Brain pericyte (primary cell): ENCODE data around the gene AGPAT3.

Experiments used
- DNase-seq: peaks from one replicate; pipeline ENCODE4 v3.0.0-alpha.2; 2012; ENCODE audit warnings: low read depth, low spot score

AGPAT3 gene

DNA sequence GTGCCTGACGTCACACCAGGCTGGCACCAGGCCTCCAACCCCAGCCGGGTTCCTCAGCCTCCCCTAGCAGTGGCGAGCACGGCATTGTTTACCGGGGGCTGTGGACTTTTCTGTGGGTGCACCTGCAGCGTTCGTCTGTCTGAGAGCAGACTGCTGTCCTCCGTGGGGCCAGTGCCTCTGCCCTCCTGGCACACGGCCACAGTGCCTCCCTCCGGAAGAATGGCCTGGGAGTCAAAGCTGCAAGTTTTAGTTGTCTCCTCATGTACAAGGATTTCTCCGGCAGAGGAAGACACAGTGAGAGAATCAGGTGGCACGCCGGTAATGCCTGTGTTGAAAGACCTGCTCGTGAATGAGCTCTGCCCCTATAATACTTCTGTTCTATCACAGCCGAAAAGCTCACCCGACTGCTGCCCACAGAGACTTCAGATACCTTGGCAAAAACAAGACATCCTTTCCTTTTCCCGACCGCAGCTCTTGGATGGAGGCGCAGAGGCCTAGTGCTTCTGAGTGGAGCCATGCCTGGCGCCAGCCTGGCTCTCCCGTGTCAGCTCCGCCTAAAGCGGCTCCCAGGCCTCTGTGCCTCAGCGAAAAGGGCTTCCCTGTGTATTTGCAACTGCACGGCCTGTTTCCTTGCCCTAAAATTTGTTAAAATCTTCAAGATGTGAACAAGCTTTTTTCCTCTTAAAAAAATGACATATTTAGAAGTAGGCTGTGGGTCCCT is 71.4 kb downstream of the AGPAT3 start:
- no peak for DNase-seq

DNA sequence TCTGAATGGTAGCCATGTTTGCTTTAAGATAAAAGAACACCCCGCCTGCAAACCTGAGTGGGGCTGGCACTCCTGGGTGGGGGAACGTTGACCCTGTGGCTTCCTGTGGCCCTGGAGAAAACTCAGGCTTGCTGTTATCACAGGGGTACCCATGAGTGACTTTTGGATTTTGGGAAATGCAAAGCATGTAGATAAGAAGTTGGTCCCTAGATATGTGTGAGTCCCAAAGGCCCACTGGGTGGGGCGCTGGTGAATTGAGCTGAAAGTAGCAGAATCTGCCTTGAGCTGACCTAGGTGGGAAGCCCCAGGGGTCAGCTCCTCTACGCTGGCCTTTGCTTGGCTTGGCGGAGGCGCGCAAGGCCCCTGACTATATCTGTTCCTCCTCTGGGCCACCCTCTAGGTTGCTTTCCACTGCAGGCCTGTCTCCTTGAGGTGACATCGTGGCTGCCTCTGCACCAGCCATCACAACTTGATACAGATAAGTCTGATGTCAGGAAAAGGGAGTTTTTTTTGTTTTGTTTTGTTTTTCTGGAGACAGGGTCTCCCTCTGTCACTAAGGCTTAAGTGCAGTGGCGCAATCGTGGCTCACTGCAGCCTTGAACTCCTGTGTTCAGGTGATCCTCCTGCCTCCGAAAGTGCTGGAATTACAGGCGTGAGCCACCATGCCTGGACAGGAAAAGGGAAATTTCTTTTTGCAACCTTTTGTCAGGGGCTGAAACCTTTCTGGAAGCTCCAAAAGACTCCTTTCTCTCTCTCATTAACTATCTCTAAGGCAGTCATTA is 72.2 kb downstream of the AGPAT3 start:
- no peak for DNase-seq

DNA sequence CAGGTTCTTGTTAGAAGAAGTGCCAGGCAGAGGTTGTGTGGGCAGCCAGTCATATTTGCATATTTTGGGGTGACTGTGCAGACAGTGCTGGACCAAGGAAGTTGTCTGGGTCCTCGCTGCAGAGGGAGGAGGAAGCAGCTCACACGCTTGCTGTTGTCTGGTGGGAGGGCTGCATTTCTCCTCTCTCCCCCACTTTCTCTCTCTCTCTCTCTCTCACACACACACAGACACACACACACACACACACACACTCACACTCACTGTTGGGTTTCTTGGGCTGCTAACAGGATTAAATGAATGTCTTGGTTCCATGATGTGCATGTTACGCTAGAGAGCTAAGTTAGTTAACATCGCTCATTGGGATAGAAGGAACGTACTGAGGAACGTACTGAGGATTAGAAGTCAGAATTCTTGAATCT is 72.9 kb downstream of the AGPAT3 start:
- no peak for DNase-seq

DNA sequence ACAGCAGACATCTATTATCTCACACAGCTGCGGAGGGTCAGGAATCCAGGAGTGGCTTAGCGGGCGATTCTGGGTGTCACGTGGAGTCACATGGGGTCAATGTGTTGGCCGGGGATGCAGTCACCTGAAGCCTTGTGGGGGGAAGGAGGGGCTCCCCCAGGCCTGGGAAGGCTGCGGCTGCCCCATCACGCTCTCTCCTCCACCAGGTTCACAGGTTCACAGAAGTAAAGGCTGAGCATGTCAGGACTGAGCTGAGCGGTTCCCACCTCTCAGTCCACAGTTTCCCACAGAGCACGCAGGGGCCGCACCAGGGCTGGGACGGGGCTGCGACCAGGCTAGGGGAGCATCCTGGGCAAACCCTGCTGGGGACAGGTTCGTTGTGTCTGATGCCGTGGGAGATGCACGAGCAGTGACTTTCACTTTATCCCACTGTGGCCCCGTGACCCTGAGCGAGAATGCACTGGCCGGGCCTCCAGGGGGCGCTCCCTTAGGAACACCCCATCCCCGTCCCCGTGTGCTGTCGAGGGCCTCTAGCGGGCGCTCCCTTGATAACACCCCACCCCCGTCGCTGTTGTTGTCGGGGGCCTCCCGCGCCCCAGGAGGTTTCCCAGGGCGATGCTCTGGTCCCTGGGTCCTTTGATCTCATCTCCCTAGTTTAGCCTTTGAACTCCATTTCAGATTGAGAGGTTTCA is 73.9 kb downstream of the AGPAT3 start:
- no peak for DNase-seq

DNA sequence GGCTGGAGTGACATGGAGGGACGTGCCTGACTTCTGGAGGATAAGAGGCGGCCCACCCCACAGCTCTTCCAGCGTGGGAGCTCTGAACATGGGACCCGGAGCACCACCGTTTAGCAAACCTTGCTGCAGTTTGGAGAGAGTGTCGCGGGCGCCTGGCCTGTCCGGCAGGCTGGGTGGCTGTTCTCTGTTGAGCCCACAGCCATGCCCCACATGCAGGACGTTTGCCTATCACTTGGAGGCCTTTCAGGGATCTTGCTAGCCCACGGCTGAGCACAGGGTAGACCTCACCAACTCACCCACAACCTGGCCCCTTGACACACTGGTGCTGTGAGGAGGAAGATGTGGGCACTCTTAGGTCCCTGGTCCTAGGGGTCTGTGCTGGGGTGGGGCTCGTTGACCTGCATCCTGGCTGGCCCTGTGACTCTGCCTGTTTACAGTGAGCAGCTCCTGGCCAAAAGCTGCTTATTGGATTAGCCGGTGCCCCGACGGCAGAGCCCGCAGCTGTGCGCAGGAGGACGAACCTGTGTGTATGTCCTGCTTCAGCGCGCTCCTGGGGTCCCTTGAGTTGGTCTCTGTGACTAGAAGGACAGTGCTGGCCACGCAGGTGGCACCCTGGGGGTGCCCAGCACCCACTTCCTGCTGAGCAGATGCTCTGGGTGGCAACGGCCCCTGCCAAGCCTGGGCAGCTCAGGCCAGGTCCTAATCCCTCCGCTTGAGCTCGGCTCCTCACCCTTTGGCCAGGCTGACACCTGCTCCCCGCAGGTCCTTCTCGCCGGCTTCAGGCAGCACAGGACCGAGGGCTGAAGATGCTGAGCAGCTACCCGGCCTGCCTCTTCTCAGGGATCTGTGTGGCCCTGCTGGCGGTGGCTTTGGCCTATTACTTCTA is 74.7 kb downstream of the AGPAT3 start:
- DNase-seq = no peak

DNA sequence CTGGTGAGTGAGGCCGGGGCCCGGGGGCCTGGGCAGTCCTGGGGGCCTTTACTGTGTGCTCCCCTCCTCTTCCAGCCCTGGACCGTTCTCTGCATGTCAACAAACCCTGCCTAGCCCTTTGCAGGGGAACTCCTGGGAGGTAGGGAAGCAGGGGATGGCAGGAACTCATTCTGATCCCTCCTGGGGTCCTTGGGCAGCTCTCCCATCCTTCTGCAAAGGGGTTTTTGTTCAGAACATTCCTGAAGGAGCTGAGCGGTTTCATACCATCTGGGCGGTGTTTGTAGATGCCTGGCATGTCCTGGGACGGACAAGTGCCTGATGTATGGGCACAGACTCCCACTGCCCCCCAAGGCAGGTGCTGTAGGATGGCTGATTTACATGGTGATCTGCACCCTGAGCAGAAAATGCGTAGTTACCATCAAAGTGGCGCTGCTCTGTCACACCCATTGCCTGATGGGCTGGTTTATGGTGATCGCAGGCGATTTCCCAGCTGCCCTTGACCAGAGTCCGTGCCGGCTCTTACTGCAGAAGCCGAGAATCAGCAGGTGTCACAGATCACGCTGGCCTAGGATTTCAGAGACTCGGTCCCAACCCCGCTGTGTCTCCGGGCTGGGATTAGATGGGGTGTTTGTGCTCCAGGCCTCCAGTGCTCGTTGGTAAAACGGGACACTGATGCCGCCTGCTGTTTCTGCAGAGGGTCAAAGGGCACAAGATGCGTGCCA is 75.5 kb downstream of the AGPAT3 start:
- no peak for DNase-seq

DNA sequence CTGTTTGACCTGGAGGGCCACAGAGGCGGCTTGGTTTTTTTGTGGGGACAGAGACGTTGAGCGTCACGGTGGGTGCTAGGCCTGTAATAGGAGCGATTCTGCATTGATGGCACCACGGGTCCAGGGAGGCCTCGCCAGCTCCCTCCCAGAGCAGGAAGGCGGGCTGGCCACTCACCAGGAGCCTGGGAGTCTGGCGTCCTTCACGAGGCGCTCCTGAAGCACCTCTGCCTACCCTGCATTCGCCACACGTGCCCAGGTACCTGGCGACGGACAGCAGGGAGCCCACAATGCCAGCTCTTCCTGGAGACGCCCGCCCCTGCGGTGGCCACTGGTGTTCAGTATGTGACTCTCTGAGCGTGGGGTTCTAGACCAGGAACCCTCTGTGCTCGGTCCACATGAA is 77.2 kb downstream of the AGPAT3 start:
- DNase-seq = no peak

DNA sequence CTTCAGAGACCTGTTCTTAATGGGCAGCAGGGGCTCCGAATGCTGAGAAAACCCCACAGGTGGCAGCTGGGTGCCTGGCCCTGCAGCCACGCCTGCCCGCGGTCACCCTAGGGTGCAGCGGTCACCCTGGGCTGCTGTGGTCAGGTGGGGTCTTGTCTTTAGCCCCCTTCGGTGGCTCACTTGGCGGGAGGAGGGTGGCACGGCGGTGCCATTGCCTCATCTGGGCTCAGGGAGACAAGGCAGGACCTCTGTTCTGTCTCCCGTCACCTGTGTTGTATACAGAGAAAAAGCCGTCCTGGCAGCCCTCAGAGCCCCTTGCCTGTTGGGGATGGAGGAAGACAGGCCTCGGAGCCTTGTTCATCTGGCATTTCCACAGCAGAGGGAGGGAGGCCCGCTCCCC is 77.6 kb downstream of the AGPAT3 start:
- DNase-seq = no peak

DNA sequence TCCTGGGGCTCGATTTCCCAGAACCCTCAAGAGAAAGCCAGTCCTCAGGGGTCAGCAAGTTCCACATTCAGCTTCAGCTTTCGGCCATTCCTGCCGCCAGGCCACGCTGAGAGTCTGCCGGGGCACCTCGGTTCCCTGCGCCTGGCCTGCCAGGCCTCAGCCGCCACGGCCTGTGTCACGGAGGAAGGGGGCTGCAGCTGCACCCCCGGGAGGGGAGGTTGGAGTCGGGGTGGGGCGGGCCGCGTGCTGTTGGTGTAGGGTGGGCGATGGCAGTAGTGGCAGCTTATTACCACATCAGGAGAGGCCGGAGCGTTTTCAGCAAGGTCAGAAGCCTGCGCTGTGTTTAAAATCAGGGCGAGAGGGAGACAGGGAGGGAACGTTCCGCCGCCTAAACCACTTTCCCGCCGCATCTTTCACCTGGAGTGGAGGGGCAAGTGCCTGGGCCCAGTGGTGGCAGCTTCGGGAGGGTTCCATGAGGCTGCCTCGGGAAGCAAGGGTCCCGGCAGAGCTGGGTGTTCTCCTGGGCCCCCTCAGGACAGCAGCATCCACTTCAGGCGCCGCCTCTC is 78.6 kb downstream of the AGPAT3 start:
- DNase-seq = no peak

DNA sequence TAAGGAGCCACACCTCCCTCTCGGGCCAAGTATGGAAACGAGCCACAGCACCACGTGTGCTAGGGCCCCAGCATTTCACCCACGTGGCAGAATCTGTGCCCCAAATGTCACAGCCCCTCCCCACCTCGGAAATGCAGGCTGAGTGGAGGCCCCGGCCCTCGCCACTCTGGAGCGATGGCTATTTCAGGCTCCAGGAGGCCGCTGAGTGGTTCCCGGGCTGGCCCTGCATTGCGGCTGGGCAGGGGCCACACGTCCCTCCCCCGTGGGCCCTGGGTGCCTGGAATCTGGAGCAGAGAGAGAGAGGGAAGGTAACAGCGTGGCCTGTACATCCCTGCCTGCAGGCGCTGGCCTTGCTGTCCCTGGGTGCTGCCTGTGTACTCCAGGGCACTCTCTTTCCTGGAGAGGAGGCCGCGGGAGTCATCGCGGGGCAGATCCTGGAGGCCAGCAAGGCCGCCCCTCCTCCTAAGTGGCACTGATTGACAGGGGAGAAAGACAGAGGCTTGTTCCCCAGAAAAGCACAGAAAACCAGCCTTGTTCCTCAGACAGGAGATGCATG is 79.1 kb downstream of the AGPAT3 start:
- DNase-seq = no peak

DNA sequence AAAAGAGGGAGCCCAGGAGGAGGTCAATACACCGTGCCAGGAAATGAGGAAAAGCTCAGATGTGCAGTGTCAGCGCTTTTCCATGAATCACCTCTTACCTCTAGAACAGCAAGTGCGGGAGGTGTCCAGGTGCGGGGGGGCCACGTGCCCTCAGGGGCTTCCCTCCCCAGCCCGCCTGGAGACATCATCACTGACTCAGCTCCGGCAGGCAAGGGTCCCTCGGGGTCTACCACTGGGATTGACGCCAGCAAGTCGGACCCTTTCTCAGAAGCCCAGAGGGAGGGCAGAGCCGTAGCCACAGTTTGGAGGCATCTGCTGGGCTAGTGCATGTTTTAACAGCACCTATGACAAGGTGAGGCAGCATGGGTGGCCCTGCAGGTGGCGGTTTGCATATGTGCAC is 79.7 kb downstream of the AGPAT3 start:
- no peak for DNase-seq

DNA sequence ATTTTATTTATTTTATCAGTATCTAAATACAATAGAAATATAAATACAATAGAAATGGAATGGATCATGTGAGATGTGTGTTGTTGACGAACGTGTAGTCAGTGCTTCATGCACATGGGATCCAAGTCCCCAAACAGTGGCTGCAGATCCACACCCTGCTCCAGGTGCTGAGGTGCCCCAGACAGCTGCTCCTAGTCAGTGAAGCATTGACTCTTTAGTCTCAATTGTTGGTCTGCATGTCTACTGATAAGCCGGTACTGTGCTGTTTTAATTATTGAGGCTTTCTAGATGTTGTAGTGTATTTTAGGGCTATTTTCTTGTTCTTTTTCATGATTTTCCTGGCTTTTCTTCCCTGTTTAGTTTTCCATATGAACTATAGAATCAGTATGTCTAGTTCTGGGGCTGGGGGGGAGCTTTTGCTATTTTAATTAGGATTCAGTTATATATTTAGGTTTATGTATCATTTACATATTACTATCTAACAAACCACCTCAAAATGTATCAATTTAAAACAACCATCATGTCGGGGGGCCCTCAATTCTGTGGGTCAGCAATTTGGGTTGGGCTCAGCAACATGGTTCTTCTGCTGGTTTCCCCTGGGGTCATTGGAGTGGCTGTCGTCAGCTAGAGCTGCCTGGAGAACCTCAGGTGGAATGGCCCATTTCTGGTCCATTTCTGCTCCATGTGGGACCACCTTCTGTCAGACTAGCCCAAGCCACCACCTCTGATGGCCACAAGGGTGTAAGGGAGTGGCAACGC is 83.9 kb downstream of the AGPAT3 start:
- no peak for DNase-seq

DNA sequence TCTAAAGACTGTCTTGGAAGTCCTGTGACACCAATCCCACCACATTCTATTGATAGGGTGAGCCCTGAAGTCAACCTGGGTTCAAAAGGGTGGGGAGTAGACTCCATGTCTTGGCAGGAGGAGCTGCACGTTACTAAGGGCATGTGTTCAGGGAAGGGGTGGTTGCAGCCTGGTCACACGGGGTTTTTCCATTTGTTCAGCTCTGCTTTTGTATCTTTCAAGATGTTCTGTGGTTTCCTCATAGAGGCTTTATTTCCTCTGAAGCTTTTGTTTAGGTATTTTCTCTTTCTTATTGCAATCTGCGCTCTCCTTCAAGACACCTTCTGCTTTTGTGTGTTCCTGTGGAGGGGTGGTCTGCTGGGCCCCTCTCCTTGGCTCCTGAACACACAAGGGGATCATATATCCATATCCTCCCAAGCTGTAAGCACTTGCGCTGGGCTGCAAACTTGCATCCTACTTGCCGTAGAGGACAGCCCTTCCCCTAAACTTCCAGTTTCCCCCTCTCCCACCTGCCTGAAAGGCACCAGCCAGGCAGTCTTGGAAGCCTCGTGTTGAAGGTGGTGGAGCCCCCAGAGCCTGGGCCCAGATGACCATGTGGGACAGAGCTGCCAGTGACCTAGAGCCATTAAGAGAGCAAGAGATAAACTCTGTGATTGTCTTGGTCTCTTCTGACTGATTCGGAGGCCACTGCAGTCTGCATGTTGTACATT is 84.6 kb downstream of the AGPAT3 start:
- DNase-seq = no peak

DNA sequence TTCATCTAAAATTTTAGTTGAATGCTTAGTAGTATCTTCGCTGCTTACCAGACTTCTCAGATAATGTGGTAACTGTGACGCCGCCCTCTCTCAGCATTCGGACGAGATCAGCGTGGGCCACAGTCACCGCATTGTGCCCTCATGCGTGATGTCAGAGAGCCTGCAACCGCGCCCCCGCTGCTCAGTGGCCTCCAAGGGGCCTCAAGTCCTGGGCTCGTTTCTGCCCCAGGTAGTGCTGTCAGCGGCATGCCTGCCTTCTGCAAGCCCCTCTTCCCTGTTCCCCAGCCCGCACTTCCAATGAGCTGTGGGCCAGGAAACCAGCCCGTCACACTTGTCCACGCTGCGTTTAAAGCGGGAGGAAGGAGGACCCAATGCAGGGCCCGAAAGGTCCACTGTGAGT is 85.5 kb downstream of the AGPAT3 start:
- no peak for DNase-seq

DNA sequence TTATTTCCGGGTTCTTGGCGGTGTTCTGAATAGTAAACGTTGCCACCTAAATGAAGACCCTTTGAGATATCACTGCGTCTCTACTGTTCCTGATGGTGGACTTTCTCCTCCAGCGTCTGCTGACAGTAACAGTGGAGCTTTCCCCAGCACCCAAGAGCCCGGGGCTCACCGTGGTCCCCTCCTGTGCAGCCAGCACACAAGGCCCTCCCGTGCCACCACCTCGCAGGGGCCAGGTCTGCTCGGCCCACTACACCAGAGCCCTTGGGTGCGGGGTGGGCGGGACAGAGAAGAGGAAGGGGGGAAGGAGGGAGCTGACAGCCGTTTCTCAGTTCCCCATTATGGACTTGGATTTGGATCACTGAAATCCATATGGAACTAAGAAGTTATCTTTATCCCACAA is 85.9 kb downstream of the AGPAT3 start:
- no peak for DNase-seq

DNA sequence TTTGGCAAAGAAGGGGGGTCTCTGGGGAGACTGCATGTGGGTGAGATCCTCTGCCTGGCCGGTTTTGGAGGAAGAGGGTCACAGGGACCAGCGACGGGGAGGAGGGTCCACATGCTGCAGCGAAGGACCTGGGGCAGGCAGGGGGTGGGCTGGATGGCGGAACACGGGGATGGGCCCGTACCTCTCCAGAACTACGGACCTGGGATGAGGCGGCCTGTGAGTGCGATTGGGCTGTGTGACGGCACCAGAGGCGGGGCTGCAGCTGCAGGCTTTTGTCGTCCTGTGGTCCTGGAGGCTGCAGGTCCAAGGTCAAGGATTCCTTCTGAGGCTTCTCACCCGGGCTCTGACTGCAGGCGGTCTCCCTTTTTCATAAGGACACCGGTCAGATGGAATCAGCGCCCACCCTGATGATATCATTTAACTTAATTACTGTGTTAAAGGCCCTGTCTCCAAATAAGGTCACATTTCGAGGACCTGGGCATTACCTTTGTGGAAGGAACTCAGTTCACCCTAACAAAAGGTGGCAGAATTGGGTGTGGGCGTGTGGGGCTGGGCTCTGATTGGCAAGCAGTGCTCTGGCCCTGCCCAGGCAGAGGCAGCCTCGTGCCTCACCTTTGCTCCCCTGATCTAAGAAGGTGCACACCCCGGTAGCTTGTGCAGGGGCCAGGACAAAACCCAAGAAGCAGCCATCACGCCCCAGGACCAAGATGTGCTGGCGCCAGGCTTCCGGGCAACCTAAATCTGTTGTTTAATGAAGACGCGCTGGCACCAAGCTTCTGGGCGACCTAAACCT is 87.1 kb downstream of the AGPAT3 start:
- no peak for DNase-seq

DNA sequence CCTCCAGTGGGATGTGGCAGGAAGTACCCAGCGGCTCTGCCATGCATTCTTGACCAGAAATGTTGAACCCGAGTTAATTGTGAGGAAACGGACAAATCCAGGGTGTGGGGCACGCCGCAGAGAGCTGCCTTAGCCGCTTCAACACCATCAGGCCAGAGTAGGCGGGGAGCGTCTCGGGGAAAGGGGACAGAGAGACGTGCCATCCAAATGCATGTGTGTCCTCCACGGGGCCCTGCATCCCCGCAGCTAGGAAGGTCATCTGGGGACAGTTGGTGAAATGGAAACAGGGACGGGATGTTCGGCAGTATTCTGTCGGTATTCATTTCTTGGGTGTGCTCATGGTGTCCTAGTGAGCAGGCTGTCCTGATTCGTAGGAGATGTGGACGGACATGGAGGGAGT is 88.0 kb downstream of the AGPAT3 start:
- no peak for DNase-seq

DNA sequence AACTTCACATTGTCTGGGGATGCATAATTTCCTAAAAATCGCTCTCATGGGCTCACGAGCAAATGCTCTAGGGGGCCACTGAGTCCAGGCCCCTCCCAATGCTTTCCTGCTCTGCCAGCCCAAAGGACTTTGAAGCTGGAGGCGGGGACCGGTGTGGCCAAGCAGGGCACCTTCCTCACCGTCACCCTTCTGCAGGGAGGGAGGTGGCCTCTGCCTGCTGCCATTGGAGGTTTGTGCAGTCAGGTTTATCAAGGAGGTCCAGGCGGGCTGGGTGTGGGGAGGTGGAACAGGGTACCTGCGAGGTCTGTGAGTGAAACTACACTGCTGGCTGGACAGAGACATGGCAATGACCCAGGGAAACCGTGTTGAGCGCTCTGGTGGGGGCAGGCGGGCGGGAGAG is 89.0 kb downstream of the AGPAT3 start:
- DNase-seq = no peak
